ENCODE results near the gene TTC39B. TPM values are rescaled to one million over a fixed set of nuclear protein-coding genes. Genes with fewer than 3 reads are reported as not detected.

The TTC39B gene
- total RNA-seq, 1 experiment from 2014 or later: 7.4 TPM

DNA sequence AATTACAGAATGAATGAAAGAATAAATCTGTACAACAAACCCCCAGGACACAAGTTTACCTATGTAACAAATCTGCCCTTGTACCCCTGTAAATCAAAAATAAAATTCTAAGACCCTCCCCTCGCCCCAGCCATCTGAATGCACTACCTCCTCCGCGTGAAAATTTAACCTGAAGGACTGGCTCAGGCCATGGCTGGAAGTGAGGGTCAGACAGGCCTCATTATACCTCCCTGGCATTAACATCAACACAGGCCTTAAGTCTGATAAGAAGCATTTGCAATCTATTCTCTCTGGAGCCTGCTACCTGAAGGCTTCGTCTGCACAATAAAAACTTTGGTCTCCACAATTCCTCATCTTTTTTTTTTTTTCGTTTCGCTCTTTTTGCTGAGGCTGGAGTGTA is 48.7 kb upstream of the TTC39B start:
- no peaks in the 10 kb centered on the region for H3K4me1 ChIP-seq (ENCODE audit: control insufficient read depth in 1 of 2, insufficient read depth in 2 of 2, low read length in 2 of 2)
- DNase-seq (ENCODE audit: low read depth, low spot score): no peak
- TF ChIP-seq POLR2A (IDR thresholded peaks at IDR 0.05; ENCODE audit: borderline replicate concordance, extremely low read depth, insufficient read depth, insufficient read length): no peak
- ChIA-PET CTCF (no interaction called here), POLR2A (no interaction called here), RAD21 (ENCODE audit: low non-redundant PET in 1 of 2, low total read pairs in 2 of 2, uncharacterized antibody in 2 of 2, unreplicated experiment in 2 of 2) (no interaction called here)
- ATAC-seq: no peak
- H4K20me1 ChIP-seq (ENCODE audit: insufficient read depth): no peaks in the 10 kb centered on the region
- H2AFZ ChIP-seq (ENCODE audit: low read depth, low read length, poor library complexity, severe bottlenecking): no peak overlapping the region
- H3K27ac ChIP-seq (ENCODE audit: low read depth, low read length): no peak overlapping the region
- H3K4me2 ChIP-seq (ENCODE audit: low read length): no peak overlapping the region
- BruUV-seq (replicated peaks): no TSS peak
- intact Hi-C loops (cut with micrococcal nuclease): no loop called here
- H3K9me3 ChIP-seq (ENCODE audit: control insufficient read depth in 1 of 2, insufficient read depth in 1 of 2, low read depth in 1 of 2, low read length in 2 of 2): no peaks in the 10 kb centered on the region
- H3K4me3 ChIP-seq (replicated peaks in 1 of 2; ENCODE audit: low read depth in 1 of 2, low read length in 2 of 2): no peak overlapping the region
- no peaks in the 10 kb centered on the region for H3K36me3 ChIP-seq (ENCODE audit: control insufficient read depth in 1 of 2, insufficient read depth in 2 of 2, low read length in 2 of 2)
- H3K79me2 ChIP-seq (ENCODE audit: insufficient read depth, low read length): no peaks in the 10 kb centered on the region
- H3K9me2 ChIP-seq (ENCODE audit: insufficient read depth): no peaks in the 10 kb centered on the region
- H3K9ac ChIP-seq (ENCODE audit: low read length): no peak overlapping the region
- H3K27me3 ChIP-seq (ENCODE audit: insufficient read depth, low read length): no peaks in the 10 kb centered on the region

DNA sequence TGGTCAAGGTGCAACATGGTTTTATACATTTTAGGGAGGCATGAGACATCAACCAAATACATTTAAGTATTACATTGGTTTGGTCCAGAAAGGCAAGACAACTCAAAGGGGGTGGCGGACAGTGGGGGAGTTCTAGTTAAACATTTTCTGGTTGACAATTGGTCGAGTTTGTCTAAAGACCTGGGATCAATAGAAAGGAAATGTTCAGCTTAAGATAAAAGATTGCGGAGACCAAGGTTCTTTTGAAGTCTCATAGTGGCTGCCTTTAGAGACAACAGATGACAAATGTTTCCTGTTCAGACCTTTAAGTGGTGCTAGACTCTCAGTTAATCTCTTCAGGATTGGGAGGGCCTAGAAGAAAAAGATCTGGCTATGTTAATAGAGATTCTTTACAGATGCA is 47.7 kb upstream of the TTC39B start:
- Histone ChIP-seq H3K4me2 (ENCODE audit: low read length) (no peak overlapping the region), H3K27ac (ENCODE audit: low read depth, low read length) (no peak overlapping the region), H3K36me3 (ENCODE audit: control insufficient read depth in 1 of 2, insufficient read depth in 2 of 2, low read length in 2 of 2) (no peaks in the 10 kb centered on the region), H3K4me3 (replicated peaks in 1 of 2; ENCODE audit: low read depth in 1 of 2, low read length in 2 of 2) (no peak overlapping the region), H3K9me3 (ENCODE audit: control insufficient read depth in 1 of 2, insufficient read depth in 1 of 2, low read depth in 1 of 2, low read length in 2 of 2) (no peaks in the 10 kb centered on the region), H4K20me1 (ENCODE audit: insufficient read depth) (no peaks in the 10 kb centered on the region), H3K9me2 (ENCODE audit: insufficient read depth) (no peaks in the 10 kb centered on the region), H3K79me2 (ENCODE audit: insufficient read depth, low read length) (no peaks in the 10 kb centered on the region), H3K4me1 (ENCODE audit: control insufficient read depth in 1 of 2, insufficient read depth in 2 of 2, low read length in 2 of 2) (no peaks in the 10 kb centered on the region), H2AFZ (ENCODE audit: low read depth, low read length, poor library complexity, severe bottlenecking) (no peak overlapping the region), H3K9ac (ENCODE audit: low read length) (no peak overlapping the region), H3K27me3 (ENCODE audit: insufficient read depth, low read length) (no peaks in the 10 kb centered on the region)
- ATAC-seq: no peak
- RAD21 ChIA-PET (ENCODE audit: low non-redundant PET in 1 of 2, low total read pairs in 2 of 2, uncharacterized antibody in 2 of 2, unreplicated experiment in 2 of 2): no interaction called here
- DNase-seq (ENCODE audit: low read depth, low spot score): no peak
- CTCF ChIA-PET: no interaction called here
- POLR2A ChIA-PET: no interaction called here
- BruUV-seq (replicated peaks): no TSS peak
- intact Hi-C loops (cut with micrococcal nuclease): no loop called here
- no peak for TF ChIP-seq EZH2phosphoT487 (IDR thresholded peaks at IDR 0.05; ENCODE audit: borderline replicate concordance)

GRCh38 chr9:15353892-15354291 is 46.9 kb upstream of the TTC39B start:
- no TSS peak for BruUV-seq (replicated peaks)
- Histone ChIP-seq H3K9me3 (ENCODE audit: control insufficient read depth in 1 of 2, insufficient read depth in 1 of 2, low read depth in 1 of 2, low read length in 2 of 2) (no peaks in the 10 kb centered on the region), H3K27ac (ENCODE audit: low read depth, low read length) (no peak overlapping the region), H3K27me3 (ENCODE audit: insufficient read depth, low read length) (no peaks in the 10 kb centered on the region), H3K9ac (ENCODE audit: low read length) (no peak overlapping the region), H3K36me3 (ENCODE audit: control insufficient read depth in 1 of 2, insufficient read depth in 2 of 2, low read length in 2 of 2) (no peaks in the 10 kb centered on the region), H4K20me1 (ENCODE audit: insufficient read depth) (no peaks in the 10 kb centered on the region), H3K4me2 (ENCODE audit: low read length) (no peak overlapping the region), H2AFZ (ENCODE audit: low read depth, low read length, poor library complexity, severe bottlenecking) (no peak overlapping the region), H3K4me3 (replicated peaks in 1 of 2; ENCODE audit: low read depth in 1 of 2, low read length in 2 of 2) (no peak overlapping the region), H3K4me1 (ENCODE audit: control insufficient read depth in 1 of 2, insufficient read depth in 2 of 2, low read length in 2 of 2) (no peaks in the 10 kb centered on the region), H3K79me2 (ENCODE audit: insufficient read depth, low read length) (no peaks in the 10 kb centered on the region), H3K9me2 (ENCODE audit: insufficient read depth) (no peaks in the 10 kb centered on the region)
- CTCF ChIA-PET: no interaction called here
- intact Hi-C loops (cut with micrococcal nuclease): no loop called here
- ATAC-seq: no peak
- DNase-seq (ENCODE audit: low read depth, low spot score): no peak
- POLR2A ChIA-PET: no interaction called here
- RAD21 ChIA-PET (ENCODE audit: low non-redundant PET in 1 of 2, low total read pairs in 2 of 2, uncharacterized antibody in 2 of 2, unreplicated experiment in 2 of 2): no interaction called here
- TF ChIP-seq YY1 (IDR thresholded peaks at IDR 0.05; ENCODE audit: extremely low read depth, insufficient replicate concordance, low read depth, low read length): no peak
- no peak for TF ChIP-seq CBX3 (IDR thresholded peaks at IDR 0.05; ENCODE audit: low read depth)
- no peak for TF ChIP-seq ATF3 (IDR thresholded peaks at IDR 0.05)
- no peak for TF ChIP-seq TCF7L2 (IDR thresholded peaks at IDR 0.05; ENCODE audit: borderline replicate concordance, extremely low read depth, insufficient read depth, insufficient read length)
- TF ChIP-seq CEBPB (IDR thresholded peaks at IDR 0.05; ENCODE audit: low read depth): no peak
- TF ChIP-seq, protein P1, sequence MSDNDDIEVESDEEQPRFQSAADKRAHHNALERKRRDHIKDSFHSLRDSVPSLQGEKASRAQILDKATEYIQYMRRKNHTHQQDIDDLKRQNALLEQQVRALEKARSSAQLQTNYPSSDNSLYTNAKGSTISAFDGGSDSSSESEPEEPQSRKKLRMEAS (IDR thresholded peaks at IDR 0.05): no peak
- TF ChIP-seq, protein P2, sequence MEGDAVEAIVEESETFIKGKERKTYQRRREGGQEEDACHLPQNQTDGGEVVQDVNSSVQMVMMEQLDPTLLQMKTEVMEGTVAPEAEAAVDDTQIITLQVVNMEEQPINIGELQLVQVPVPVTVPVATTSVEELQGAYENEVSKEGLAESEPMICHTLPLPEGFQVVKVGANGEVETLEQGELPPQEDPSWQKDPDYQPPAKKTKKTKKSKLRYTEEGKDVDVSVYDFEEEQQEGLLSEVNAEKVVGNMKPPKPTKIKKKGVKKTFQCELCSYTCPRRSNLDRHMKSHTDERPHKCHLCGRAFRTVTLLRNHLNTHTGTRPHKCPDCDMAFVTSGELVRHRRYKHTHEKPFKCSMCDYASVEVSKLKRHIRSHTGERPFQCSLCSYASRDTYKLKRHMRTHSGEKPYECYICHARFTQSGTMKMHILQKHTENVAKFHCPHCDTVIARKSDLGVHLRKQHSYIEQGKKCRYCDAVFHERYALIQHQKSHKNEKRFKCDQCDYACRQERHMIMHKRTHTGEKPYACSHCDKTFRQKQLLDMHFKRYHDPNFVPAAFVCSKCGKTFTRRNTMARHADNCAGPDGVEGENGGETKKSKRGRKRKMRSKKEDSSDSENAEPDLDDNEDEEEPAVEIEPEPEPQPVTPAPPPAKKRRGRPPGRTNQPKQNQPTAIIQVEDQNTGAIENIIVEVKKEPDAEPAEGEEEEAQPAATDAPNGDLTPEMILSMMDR (IDR thresholded peaks at IDR 0.05 in 2 of 3, conservative IDR thresholded peaks at IDR 0.05 in 1 of 3; ENCODE audit: borderline replicate concordance in 1 of 3, insufficient read depth in 1 of 3, low read depth in 2 of 3, low read length in 2 of 3): no peak
- no peak for TF ChIP-seq ZBTB33 (IDR thresholded peaks at IDR 0.05; ENCODE audit: extremely low read depth, insufficient replicate concordance, low read length)
